OCI-LY3 (cell line): ENCODE results near the gene HERPUD1.

Source experiments
- EZH2phosphoT487 ChIP-seq: fragments of 200-600 bp; shearing (Covaris generic); IDR thresholded peaks from 2 replicates; pipeline ENCODE4 v1.6.1; 2018; ENCODE audit warnings: antibody characterized with exemption, mixed run types, low read depth
- TF ChIP-seq, protein P1 (sequence below): fragments of 200-600, 300-600 bp; sonication (generic); IDR thresholded peaks from 2 replicates; pipeline ENCODE4 v1.5.1; 2014; ENCODE audit warnings: antibody characterized with exemption, low read length, low read depth

DNA sequence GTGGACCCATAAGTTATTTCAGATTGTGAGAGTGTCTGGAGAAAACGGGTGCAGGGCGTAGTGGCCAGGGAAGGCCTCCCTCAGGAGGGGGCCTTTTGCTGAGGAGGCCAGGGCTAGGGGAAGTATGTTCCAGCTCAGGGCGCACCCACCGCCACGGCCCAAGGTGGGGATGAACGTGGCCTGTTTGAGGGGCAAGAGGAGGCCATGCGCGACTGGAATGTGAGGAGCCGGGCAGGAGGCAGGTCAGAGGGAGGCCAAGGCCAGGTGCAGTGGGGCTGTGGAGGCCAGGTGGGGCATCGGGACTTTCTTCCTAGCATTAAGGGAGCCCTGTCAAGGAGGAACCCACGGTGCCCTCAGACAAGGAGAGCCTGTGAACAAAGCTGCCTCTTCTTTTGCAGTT is 40.3 kb upstream of the HERPUD1 start:
- TF ChIP-seq, protein P1, sequence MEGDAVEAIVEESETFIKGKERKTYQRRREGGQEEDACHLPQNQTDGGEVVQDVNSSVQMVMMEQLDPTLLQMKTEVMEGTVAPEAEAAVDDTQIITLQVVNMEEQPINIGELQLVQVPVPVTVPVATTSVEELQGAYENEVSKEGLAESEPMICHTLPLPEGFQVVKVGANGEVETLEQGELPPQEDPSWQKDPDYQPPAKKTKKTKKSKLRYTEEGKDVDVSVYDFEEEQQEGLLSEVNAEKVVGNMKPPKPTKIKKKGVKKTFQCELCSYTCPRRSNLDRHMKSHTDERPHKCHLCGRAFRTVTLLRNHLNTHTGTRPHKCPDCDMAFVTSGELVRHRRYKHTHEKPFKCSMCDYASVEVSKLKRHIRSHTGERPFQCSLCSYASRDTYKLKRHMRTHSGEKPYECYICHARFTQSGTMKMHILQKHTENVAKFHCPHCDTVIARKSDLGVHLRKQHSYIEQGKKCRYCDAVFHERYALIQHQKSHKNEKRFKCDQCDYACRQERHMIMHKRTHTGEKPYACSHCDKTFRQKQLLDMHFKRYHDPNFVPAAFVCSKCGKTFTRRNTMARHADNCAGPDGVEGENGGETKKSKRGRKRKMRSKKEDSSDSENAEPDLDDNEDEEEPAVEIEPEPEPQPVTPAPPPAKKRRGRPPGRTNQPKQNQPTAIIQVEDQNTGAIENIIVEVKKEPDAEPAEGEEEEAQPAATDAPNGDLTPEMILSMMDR, result no peak
- no peak for TF ChIP-seq EZH2phosphoT487
